ENCODE results near the gene ADCYAP1R1.

GRCh38 chr7:31082447-31082846 lies 30.3 kb downstream of the ADCYAP1R1 start:
- TF ChIP-seq CTCF (IDR thresholded peaks at IDR 0.05) (no peak), POLR2A (IDR thresholded peaks at IDR 0.05) (no peak)
